GM18519 (cell line): Measurements from ENCODE around the gene FRAS1.
"Not testable (repeated sequence)": the region's sequence is repeated elsewhere in the genome, so short reads cannot be mapped to it uniquely, and the experiment has no call there.

Experiments
- ATAC-seq: cut with Tn5 transposase; IDR thresholded peaks from one replicate; pipeline ENCODE4 v1.9.1; 2021; ENCODE audit warnings: mild to moderate bottlenecking, moderate library complexity; ENCODE audit not compliant: unreplicated experiment, low FRiP score

Gene FRAS1

GRCh38 chr4:78162821-78163220 is 105.7 kb downstream of the FRAS1 start:
- ATAC-seq = no peak

GRCh38 chr4:78165758-78166157 is 108.6 kb downstream of the FRAS1 start:
- no peak for ATAC-seq

- ATAC-seq = no peak
Observed at GRCh38 chr4:78166622-78167021, 109.5 kb downstream of the FRAS1 start.

GRCh38 chr4:78167510-78167909 is 110.4 kb downstream of the FRAS1 start:
- no peak for ATAC-seq

GRCh38 chr4:78168029-78168428 is 110.9 kb downstream of the FRAS1 start:
- ATAC-seq = no peak

- ATAC-seq = no peak
Observed at GRCh38 chr4:78169728-78170127, 112.6 kb downstream of the FRAS1 start.

- no peak for ATAC-seq
Observed at GRCh38 chr4:78171482-78171881, 114.4 kb downstream of the FRAS1 start.

- ATAC-seq = no peak
Observed at GRCh38 chr4:78174891-78175290, 117.8 kb downstream of the FRAS1 start.

- no peak for ATAC-seq
Observed at GRCh38 chr4:78179196-78179595, 122.1 kb downstream of the FRAS1 start.

GRCh38 chr4:78181681-78182234 is 124.6 kb downstream of the FRAS1 start:
- ATAC-seq = not testable (repeated sequence)

GRCh38 chr4:78184584-78184983 is 127.5 kb downstream of the FRAS1 start:
- no peak for ATAC-seq

- ATAC-seq = no peak
Observed at GRCh38 chr4:78185117-78185516, 128.0 kb downstream of the FRAS1 start.

- no peak for ATAC-seq
Observed at GRCh38 chr4:78186597-78187543, 129.7 kb downstream of the FRAS1 start.

GRCh38 chr4:78190068-78190467 is 132.9 kb downstream of the FRAS1 start:
- no peak for ATAC-seq

- ATAC-seq = no peak
Observed at GRCh38 chr4:78190595-78190994, 133.5 kb downstream of the FRAS1 start.

GRCh38 chr4:78197947-78198346 is 140.8 kb downstream of the FRAS1 start:
- no peak for ATAC-seq

- no peak for ATAC-seq
Observed at GRCh38 chr4:78199984-78200383, 142.9 kb downstream of the FRAS1 start.

GRCh38 chr4:78200949-78201348 is 143.8 kb downstream of the FRAS1 start:
- ATAC-seq = no peak

GRCh38 chr4:78204176-78204575 is 147.1 kb downstream of the FRAS1 start:
- no peak for ATAC-seq

GRCh38 chr4:78205591-78205990 is 148.5 kb downstream of the FRAS1 start:
- ATAC-seq = no peak

- ATAC-seq = no peak
Observed at GRCh38 chr4:78207541-78207940, 150.4 kb downstream of the FRAS1 start.

- no peak for ATAC-seq
Observed at GRCh38 chr4:78207951-78208350, 150.8 kb downstream of the FRAS1 start.
